GM21717 (cell line): ENCODE data around the gene PPM1J.
"Not testable (repeated sequence)": the region's sequence is repeated elsewhere in the genome, so short reads cannot be mapped to it uniquely, and the experiment has no call there.

ENCODE experiments used
- ATAC-seq: cut with Tn5 transposase; IDR thresholded peaks from one replicate; pipeline ENCODE4 v1.9.1; 2021; ENCODE audit warnings: mild to moderate bottlenecking, moderate library complexity; ENCODE audit not compliant: unreplicated experiment

The PPM1J gene

GRCh38 chr1:112721966-112722524, 6.9 kb upstream of the PPM1J start:
- ATAC-seq, result no peak

- not testable (repeated sequence) for ATAC-seq
Observed at GRCh38 chr1:112721294-112721693, 6.2 kb upstream of the PPM1J start.

GRCh38 chr1:112720800-112721199, 5.7 kb upstream of the PPM1J start:
- ATAC-seq, result no peak

- ATAC-seq, result no peak
Observed at GRCh38 chr1:112719706-112720105, 4.6 kb upstream of the PPM1J start.

- no peak for ATAC-seq
Observed at GRCh38 chr1:112718691-112719418, 3.7 kb upstream of the PPM1J start.

- no peak for ATAC-seq
Observed at GRCh38 chr1:112717263-112717873, 2.2 kb upstream of the PPM1J start.

GRCh38 chr1:112716133-112716720, 1.1 kb upstream of the PPM1J start:
- no peak for ATAC-seq

- ATAC-seq, result peak; percentile 19
Observed at GRCh38 chr1:112714313-112715263, 544 bp downstream of the PPM1J start.

GRCh38 chr1:112713466-112714312, 1.4 kb downstream of the PPM1J start:
- ATAC-seq, result no peak

GRCh38 chr1:112712701-112713128, 2.4 kb downstream of the PPM1J start:
- ATAC-seq, result no peak

GRCh38 chr1:112712191-112712590, 2.9 kb downstream of the PPM1J start:
- no peak for ATAC-seq

GRCh38 chr1:112711670-112712069, 3.5 kb downstream of the PPM1J start:
- ATAC-seq, result no peak

GRCh38 chr1:112711041-112711440, 4.1 kb downstream of the PPM1J start:
- ATAC-seq, result no peak

- no peak for ATAC-seq
Observed at GRCh38 chr1:112710586-112710985, 4.5 kb downstream of the PPM1J start.

GRCh38 chr1:112710159-112710558, 5.0 kb downstream of the PPM1J start:
- ATAC-seq, result no peak

GRCh38 chr1:112708489-112708888, 6.6 kb downstream of the PPM1J start:
- no peak for ATAC-seq

- no peak for ATAC-seq
Observed at GRCh38 chr1:112708002-112708448, 7.1 kb downstream of the PPM1J start.

GRCh38 chr1:112707221-112708001, 7.7 kb downstream of the PPM1J start:
- ATAC-seq, result peak; percentile 55
